Neural cell (in vitro differentiated cells): Measurements from ENCODE around the gene EIF3B. TPM values are rescaled to one million over a fixed set of nuclear protein-coding genes. Genes with fewer than 3 reads are reported as not detected.

Experiments
- H2AFZ ChIP-seq: fragments of 200-600, 300-800 bp; sonication (generic), shearing (Covaris generic); 2 replicates; pipeline ENCODE4 v1.6.0; 2014; ENCODE audit warnings: low read depth, mild to moderate bottlenecking, antibody characterized with exemption, low read length, moderate library complexity
- H3F3A ChIP-seq: fragments of 200-600 bp; shearing (Covaris generic); 2 replicates; pipeline ENCODE4 v1.6.1; 2016; ENCODE audit warnings: mild to moderate bottlenecking, moderate library complexity, mixed read lengths, antibody characterized with exemption, low read length; ENCODE audit not compliant: insufficient read depth, poor library complexity, severe bottlenecking
- H3K27ac ChIP-seq: fragments of 200-600, 300-800 bp; sonication (generic), shearing (Covaris generic); 2 replicates; pipeline ENCODE4 v1.5.1; 2014; ENCODE audit warnings: mild to moderate bottlenecking, low read length, moderate library complexity
- H3K27me3 ChIP-seq: fragments of 300-800, 200-600 bp; sonication (generic), shearing (Covaris generic); 2 replicates; pipeline ENCODE4 v1.6.0; 2014; ENCODE audit warnings: mild to moderate bottlenecking, low read depth, low read length, moderate library complexity; ENCODE audit not compliant: insufficient read depth
- H3K36me3 ChIP-seq: fragments of 300-800, 200-600 bp; sonication (generic), shearing (Covaris generic); 2 replicates; pipeline ENCODE4 v1.5.1; 2014; ENCODE audit warnings: mild to moderate bottlenecking, antibody characterized with exemption, low read length, moderate library complexity; ENCODE audit not compliant: insufficient read depth
- H3K4me2 ChIP-seq: fragments of 300-800, 200-600 bp; sonication (generic), shearing (Covaris generic); 2 replicates; pipeline ENCODE4 v1.6.0; 2014; ENCODE audit warnings: mild to moderate bottlenecking, low read length
- H3K4me3 ChIP-seq: fragments of 300-800, 200-600 bp; sonication (generic), shearing (Covaris generic); 2 replicates; pipeline ENCODE4 v1.5.1; 2014; ENCODE audit warnings: mild to moderate bottlenecking, low read length, moderate library complexity
- H3K79me2 ChIP-seq: fragments of 200-600 bp; shearing (Covaris generic); replicated peaks from 2 replicates; pipeline ENCODE4 v1.6.0; 2014; ENCODE audit warnings: mild to moderate bottlenecking, low read length, moderate library complexity; ENCODE audit not compliant: insufficient read depth
- H3K9ac ChIP-seq: fragments of 300-800, 200-600 bp; sonication (generic), shearing (Covaris generic); 2 replicates; pipeline ENCODE4 v1.6.1; 2016; ENCODE audit warnings: mild to moderate bottlenecking, low read length, mixed read lengths
- H3K9me2 ChIP-seq: fragments of 200-600 bp; shearing (Covaris generic); 2 replicates; pipeline ENCODE4 v1.6.1; 2016; ENCODE audit warnings: mild to moderate bottlenecking, low read length, mixed read lengths; ENCODE audit not compliant: insufficient read depth
- H3K9me3 ChIP-seq: fragments of 200-600, 300-800 bp; sonication (generic), shearing (Covaris generic); 2 replicates; pipeline ENCODE4 v1.6.1; 2016; ENCODE audit warnings: mild to moderate bottlenecking, mixed run types, low read length, moderate library complexity, mixed read lengths
- H4K20me1 ChIP-seq: fragments of 200-600 bp; shearing (Covaris generic); 2 replicates; pipeline ENCODE4 v1.6.1; 2016; ENCODE audit warnings: mild to moderate bottlenecking, mixed run types; ENCODE audit not compliant: insufficient read depth
- EP300 ChIP-seq: fragments of 450-650 bp; conservative IDR thresholded peaks from 2 replicates; pipeline ENCODE4 v1.6.1; 2014; ENCODE audit warnings: antibody characterized with exemption, mild to moderate bottlenecking, moderate library complexity; ENCODE audit not compliant: poor library complexity, severe bottlenecking
- EZH2 ChIP-seq: fragments of 200-600, 300-800 bp; shearing (Covaris generic), sonication (generic); IDR thresholded peaks from 2 replicates; pipeline ENCODE4 v1.6.1; 2014; ENCODE audit warnings: antibody characterized with exemption, low read length, borderline replicate concordance, mild to moderate bottlenecking; ENCODE audit not compliant: insufficient read depth, poor library complexity, severe bottlenecking
- MXI1 ChIP-seq: fragments of 450-650 bp; conservative IDR thresholded peaks from 2 replicates; pipeline ENCODE4 v1.6.1; 2014; ENCODE audit warnings: antibody characterized with exemption, mild to moderate bottlenecking; ENCODE audit not compliant: poor library complexity, severe bottlenecking
- POLR2AphosphoS5 ChIP-seq: IDR thresholded peaks from 2 replicates; pipeline ENCODE4 v1.6.1; 2012
- RAD21 ChIP-seq: fragments of 450-650 bp; conservative IDR thresholded peaks from 2 replicates; pipeline ENCODE4 v1.6.1; 2014; ENCODE audit warnings: antibody characterized with exemption, mild to moderate bottlenecking, moderate library complexity
- SMC3 ChIP-seq: fragments of 450-650 bp; conservative IDR thresholded peaks from 2 replicates; pipeline ENCODE4 v1.6.1; 2014; ENCODE audit warnings: antibody characterized with exemption, mild to moderate bottlenecking, moderate library complexity; ENCODE audit not compliant: poor library complexity
- TAF1 ChIP-seq: IDR thresholded peaks from 2 replicates; pipeline ENCODE4 v1.6.1; 2012; ENCODE audit warnings: low read depth
- polyA plus RNA-seq: library from polyadenylated mRNA; depleted of rRNA; stranded (reverse); fragments of >200 nt; gene quantifications from 2 replicates; pipeline ENCODE4 v1.2.3, GENCODE V29; 2014
- TF ChIP-seq, protein P1 (sequence below): fragments of 450-650 bp; IDR thresholded peaks from 2 replicates; pipeline ENCODE4 v1.5.1; 2014; ENCODE audit warnings: antibody characterized with exemption, mild to moderate bottlenecking, moderate library complexity; ENCODE audit not compliant: poor library complexity, severe bottlenecking
- TF ChIP-seq, protein P2 (sequence below): IDR thresholded peaks from 2 replicates; pipeline ENCODE4 v1.6.1; 2012; ENCODE audit warnings: borderline replicate concordance

The EIF3B gene
- polyA plus RNA-seq, 1 donor from 2014 or later = 65.1 TPM

DNA sequence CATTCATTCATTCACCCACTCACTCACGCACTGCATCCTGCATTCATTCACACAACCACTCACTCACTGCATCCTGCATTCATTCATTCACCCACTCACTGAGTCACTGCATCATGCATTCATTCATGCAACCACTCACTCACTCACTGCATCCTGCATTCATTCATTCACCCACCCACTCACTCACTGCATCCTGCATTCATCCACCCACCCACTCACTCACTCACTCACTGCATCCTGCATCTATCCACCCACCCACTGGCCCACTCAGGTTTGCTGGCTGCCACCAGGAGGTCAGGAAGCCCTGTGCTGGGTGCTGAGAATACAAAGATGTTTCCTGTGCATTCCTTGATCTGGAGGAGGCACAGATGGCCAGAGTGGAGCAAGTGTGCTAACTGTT lies 38.0 kb upstream of the EIF3B start:
- no peaks in the 10 kb centered on the region for H4K20me1 ChIP-seq
- no peaks in the 10 kb centered on the region for H3K27me3 ChIP-seq
- H3F3A ChIP-seq = no peaks in the 10 kb centered on the region
- no peak overlapping the region for H3K4me3 ChIP-seq
- no peak overlapping the region for H3K27ac ChIP-seq
- no peaks in the 10 kb centered on the region for H3K9me3 ChIP-seq
- H3K9me2 ChIP-seq = no peaks in the 10 kb centered on the region
- H3K9ac ChIP-seq = no peak overlapping the region
- H3K4me2 ChIP-seq = no peak overlapping the region
- no peaks in the 10 kb centered on the region for H3K79me2 ChIP-seq
- no peak overlapping the region for H2AFZ ChIP-seq
- no peak for TF ChIP-seq RAD21
- no peak for TF ChIP-seq EP300
- TF ChIP-seq, protein P1, sequence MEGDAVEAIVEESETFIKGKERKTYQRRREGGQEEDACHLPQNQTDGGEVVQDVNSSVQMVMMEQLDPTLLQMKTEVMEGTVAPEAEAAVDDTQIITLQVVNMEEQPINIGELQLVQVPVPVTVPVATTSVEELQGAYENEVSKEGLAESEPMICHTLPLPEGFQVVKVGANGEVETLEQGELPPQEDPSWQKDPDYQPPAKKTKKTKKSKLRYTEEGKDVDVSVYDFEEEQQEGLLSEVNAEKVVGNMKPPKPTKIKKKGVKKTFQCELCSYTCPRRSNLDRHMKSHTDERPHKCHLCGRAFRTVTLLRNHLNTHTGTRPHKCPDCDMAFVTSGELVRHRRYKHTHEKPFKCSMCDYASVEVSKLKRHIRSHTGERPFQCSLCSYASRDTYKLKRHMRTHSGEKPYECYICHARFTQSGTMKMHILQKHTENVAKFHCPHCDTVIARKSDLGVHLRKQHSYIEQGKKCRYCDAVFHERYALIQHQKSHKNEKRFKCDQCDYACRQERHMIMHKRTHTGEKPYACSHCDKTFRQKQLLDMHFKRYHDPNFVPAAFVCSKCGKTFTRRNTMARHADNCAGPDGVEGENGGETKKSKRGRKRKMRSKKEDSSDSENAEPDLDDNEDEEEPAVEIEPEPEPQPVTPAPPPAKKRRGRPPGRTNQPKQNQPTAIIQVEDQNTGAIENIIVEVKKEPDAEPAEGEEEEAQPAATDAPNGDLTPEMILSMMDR = no peak
- no peak for TF ChIP-seq EZH2
- TF ChIP-seq, protein P2, sequence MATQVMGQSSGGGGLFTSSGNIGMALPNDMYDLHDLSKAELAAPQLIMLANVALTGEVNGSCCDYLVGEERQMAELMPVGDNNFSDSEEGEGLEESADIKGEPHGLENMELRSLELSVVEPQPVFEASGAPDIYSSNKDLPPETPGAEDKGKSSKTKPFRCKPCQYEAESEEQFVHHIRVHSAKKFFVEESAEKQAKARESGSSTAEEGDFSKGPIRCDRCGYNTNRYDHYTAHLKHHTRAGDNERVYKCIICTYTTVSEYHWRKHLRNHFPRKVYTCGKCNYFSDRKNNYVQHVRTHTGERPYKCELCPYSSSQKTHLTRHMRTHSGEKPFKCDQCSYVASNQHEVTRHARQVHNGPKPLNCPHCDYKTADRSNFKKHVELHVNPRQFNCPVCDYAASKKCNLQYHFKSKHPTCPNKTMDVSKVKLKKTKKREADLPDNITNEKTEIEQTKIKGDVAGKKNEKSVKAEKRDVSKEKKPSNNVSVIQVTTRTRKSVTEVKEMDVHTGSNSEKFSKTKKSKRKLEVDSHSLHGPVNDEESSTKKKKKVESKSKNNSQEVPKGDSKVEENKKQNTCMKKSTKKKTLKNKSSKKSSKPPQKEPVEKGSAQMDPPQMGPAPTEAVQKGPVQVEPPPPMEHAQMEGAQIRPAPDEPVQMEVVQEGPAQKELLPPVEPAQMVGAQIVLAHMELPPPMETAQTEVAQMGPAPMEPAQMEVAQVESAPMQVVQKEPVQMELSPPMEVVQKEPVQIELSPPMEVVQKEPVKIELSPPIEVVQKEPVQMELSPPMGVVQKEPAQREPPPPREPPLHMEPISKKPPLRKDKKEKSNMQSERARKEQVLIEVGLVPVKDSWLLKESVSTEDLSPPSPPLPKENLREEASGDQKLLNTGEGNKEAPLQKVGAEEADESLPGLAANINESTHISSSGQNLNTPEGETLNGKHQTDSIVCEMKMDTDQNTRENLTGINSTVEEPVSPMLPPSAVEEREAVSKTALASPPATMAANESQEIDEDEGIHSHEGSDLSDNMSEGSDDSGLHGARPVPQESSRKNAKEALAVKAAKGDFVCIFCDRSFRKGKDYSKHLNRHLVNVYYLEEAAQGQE = no peak
- TF ChIP-seq TAF1 = no peak
- TF ChIP-seq POLR2AphosphoS5 = no peak
- TF ChIP-seq MXI1 = no peak
- no peak for TF ChIP-seq SMC3
- no peaks in the 10 kb centered on the region for H3K36me3 ChIP-seq

DNA sequence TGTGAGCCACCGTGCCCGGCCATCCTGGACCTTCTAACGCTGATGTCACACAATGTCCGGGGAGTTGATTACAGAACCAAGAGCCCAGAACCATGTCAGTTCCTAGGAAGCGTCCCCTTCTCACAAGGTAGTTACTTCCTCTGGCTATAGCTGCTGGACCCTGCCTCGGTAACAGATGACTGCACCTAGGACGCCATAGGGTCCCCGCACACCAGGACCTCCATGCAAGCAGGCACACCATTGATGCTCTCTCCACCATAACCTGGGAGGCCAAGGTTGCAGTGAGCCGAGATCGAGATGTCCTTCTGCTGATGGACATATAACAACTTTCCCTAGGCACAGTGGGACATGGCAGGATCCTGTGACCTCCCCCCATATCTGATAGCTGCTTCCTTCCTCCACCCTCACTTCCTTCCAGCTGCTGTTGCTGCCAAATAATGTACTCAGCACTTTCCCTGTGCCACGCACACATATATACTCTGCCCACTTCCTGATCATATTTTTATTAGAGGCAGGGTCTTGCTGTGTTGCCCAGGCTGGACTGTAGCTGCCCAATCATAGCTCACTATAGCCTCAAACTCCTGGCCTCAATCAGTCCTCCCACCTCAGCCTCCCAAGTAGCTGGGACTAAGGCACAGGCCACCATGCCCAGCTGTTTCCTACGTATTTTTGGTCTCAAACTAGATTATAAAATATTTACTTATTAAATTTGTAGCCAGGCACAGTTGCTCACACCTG lies 36.9 kb upstream of the EIF3B start:
- H3K9ac ChIP-seq = no peak overlapping the region
- no peak overlapping the region for H3K4me3 ChIP-seq
- H3K9me3 ChIP-seq = no peaks in the 10 kb centered on the region
- H3K4me2 ChIP-seq = no peak overlapping the region
- no peaks in the 10 kb centered on the region for H3K9me2 ChIP-seq
- H2AFZ ChIP-seq = no peak overlapping the region
- no peaks in the 10 kb centered on the region for H3K79me2 ChIP-seq
- no peaks in the 10 kb centered on the region for H3K27me3 ChIP-seq
- H4K20me1 ChIP-seq = no peaks in the 10 kb centered on the region
- H3K36me3 ChIP-seq = no peaks in the 10 kb centered on the region
- no peaks in the 10 kb centered on the region for H3F3A ChIP-seq
- TF ChIP-seq MXI1 (no peak), RAD21 (no peak), POLR2AphosphoS5 (no peak)
- H3K27ac ChIP-seq = no peak overlapping the region
